DMS79 (cell line): ENCODE results near the gene BCL2.

Experiments
- DNase-seq: peaks from one replicate; lab custom pipeline; 2025; lab: John Stamatoyannopoulos, UW

BCL2 gene

DNA sequence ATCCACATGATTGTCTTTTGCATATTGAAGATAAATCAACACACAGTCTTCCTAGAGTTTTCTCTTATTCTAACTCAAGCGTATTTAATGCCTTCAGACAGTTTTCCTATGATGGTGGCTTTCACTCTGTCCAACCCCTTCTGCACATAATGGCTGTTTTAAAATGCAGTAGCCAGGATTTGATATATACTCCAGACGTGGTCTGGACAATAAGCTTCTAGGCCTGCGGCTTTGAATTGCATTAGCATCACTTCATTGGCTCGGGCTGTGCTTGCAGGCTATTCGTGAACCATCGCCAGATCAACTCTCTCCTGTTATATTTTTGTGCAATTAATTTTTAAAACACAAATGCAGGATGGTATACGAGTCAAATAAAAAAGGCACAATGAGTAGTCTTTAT lies 235.3 kb downstream of the BCL2 start:
- DNase-seq = no peak

GRCh38 chr18:63083555-63083954 lies 236.0 kb downstream of the BCL2 start:
- no peak for DNase-seq

- DNase-seq = no peak
Measured at GRCh38 chr18:63083020-63083531, 236.5 kb downstream of the BCL2 start.

DNA sequence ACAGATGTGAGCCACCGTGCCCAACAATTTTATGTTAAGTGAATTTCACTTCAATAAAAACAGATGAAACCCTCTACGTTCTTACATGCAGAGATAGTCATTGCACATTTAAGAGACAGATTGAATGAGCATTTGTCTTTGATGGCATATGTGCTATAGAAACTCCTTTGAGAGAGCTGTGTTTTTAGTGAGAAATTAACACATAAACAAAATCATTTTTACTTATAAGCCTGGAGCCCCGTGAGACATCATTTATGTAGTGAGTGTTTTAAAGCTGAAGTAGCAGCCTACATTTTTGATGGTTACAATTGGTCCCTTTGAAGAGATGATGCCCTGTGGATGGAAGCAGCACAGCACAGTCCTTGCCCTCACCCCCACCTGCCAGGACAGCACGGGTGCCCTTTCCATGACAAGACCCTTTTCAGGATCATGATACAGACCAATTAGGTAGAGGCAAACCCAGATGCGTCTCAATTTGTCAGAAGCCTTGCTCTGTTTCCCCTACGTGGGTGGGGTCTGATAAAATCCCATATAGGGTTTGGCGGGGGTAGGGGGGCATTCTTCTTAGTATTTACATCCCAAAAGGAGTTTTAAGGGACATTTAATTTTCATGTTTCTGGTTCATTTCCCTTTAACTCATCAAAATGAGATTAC lies 237.1 kb downstream of the BCL2 start:
- no peak for DNase-seq

DNA sequence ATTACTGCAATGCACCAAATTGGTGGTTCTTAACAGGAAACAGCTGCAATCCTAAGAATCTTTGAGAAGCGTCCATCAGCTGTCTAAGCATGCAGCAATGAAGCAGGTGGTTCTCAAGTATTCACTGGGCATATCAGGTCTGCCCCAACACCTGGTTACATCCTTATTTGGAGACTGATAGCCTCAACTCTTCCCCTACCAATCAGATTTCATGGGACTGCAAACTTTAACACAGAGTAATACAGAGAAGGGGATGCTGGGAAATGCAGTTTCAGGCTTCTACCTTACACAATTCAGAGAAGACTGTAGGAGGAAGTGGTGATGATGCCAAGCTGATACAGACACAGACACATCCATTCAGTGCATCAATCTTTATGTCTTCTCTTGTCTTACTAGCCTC lies 240.5 kb downstream of the BCL2 start:
- DNase-seq = no peak

- DNase-seq = no peak
Measured at GRCh38 chr18:63078471-63078870, 241.1 kb downstream of the BCL2 start.

DNA sequence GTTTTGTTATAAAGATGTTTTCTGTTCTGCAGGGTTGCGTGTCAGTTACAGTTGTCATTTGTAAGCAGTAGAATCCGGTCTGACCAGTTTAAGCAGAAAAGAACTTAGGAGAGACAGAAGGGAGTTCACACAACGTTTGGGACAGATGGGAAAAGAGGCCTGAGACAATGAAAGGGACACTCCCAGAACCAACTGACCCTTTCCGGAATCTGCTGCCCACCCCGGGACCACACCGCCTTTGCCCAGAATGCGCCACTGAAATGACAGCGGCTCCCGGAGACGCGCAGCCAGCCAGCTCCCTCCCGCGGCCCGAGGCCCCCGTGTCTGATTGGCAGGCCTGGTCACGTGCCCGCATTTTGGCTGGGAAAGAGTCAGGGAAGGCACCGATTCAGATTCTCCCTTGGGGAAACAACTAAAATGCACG lies 244.6 kb downstream of the BCL2 start:
- DNase-seq = peak; percentile 66

DNA sequence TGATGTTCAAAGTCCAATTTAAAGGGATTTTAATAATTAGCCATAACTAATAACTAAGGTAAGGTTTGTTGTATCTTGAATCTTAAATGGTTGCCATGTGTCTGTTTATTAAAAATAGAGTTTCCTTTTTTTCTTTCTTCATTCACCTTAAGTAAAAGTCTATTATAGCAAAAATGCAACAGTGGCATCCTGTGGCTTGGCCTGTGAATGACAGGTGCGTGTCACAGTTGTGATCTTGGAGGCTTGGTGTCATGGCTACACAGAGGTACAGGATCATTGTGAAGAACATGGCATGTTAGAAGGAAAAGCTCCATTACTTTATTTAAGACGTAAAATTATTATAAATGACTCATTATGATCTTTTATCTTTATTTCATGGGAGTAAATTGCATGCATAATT lies 246.1 kb downstream of the BCL2 start:
- no peak for DNase-seq
